Ascending aorta (tissue), 2 donors: ENCODE measurements around the gene ANKRD11. TPM values are rescaled to one million over a fixed set of nuclear protein-coding genes. Genes with fewer than 3 reads are reported as not detected.

Source experiments
- DNase-seq, 2 donors: peaks; one replicate each; pipeline ENCODE4 v3.0.0-alpha.2; 2019; ENCODE audit warnings: low spot score in 2 of 2
- H3K27ac ChIP-seq, 2 donors: fragments of 200-600 bp; sonication (generic); one replicate each; pipeline ENCODE4 v1.5.1; 2016 to 2017; ENCODE audit warnings: mild to moderate bottlenecking in 1 of 2
- H3K27me3 ChIP-seq: fragments of 200-600 bp; sonication (generic); one replicate; pipeline ENCODE4 v1.5.1; 2017
- H3K36me3 ChIP-seq, 2 donors: fragments of 200-600 bp; sonication (generic); one replicate each; pipeline ENCODE4 v1.5.1; 2016
- H3K4me1 ChIP-seq, 2 donors: fragments of 200-600 bp; sonication (generic); one replicate each; pipeline ENCODE4 v1.5.1; 2016 to 2017; ENCODE audit warnings: mild to moderate bottlenecking in 1 of 2
- H3K4me3 ChIP-seq, 2 donors: fragments of 200-600 bp; sonication (generic); one replicate each; pipeline ENCODE4 v1.5.1; 2016 to 2017; ENCODE audit warnings: mild to moderate bottlenecking in 1 of 2
- H3K9me3 ChIP-seq, 2 donors: fragments of 200-600 bp; sonication (generic); one replicate each; pipeline ENCODE4 v1.5.1; 2016
- intact Hi-C: fragments of 100-400 bp; cut with DNase I; formaldehyde crosslinking; loops from one replicate; pipeline ENCODE4 v1.15.1; 2023
- total RNA-seq: library from RNA; depleted of rRNA; stranded (reverse); fragments of >200 nt; gene quantifications from one replicate; pipeline ENCODE4 v1.1.0, GENCODE V29; 2016
- TF ChIP-seq, protein P1 (sequence below), 3 experiments: fragments of 200-600 bp in 2 of 3; fragments of 450-650 bp in 1 of 3; sonication (generic) in 2 of 3; IDR thresholded peaks; one replicate each; pipeline ENCODE4 v1.5.1; 2016 to 2019; ENCODE audit warnings: antibody characterized with exemption in 3 of 3, mild to moderate bottlenecking in 1 of 3, moderate library complexity in 1 of 3

ANKRD11 gene
- total RNA-seq, 1 donor from 2014 or later = 124 TPM

DNA sequence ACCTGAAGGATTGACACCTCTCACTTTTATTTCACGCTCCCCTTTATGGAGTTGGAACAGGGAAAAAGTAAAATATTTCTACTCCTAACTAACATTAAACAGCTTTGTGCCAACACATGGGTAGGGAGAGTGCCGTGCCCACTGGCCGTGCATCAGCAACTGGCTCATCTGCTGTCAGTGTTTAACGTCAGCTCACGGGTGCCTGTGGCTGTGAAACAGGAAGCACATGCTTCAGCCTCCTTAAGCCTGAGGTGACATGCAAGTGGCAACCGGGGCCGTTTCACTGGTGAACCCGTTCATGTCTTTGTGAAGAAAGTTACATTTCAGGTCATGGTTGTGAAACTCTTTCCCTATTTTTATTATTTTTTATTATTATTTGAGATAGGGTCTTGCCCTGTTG is 21.0 kb upstream of the ANKRD11 start:
- DNase-seq = no peak
- Histone ChIP-seq H3K9me3 (no peaks in the 10 kb centered on the region), H3K4me3 (no peak overlapping the region), H3K36me3 (peaks cover 49 to 56% of the 10 kb centered on the region in 2 donors), H3K4me1 (peaks cover 8 to 21% of the 10 kb centered on the region in 2 donors), H3K27ac (no peak overlapping the region), H3K27me3 (no peaks in the 10 kb centered on the region)
- TF ChIP-seq, protein P1, sequence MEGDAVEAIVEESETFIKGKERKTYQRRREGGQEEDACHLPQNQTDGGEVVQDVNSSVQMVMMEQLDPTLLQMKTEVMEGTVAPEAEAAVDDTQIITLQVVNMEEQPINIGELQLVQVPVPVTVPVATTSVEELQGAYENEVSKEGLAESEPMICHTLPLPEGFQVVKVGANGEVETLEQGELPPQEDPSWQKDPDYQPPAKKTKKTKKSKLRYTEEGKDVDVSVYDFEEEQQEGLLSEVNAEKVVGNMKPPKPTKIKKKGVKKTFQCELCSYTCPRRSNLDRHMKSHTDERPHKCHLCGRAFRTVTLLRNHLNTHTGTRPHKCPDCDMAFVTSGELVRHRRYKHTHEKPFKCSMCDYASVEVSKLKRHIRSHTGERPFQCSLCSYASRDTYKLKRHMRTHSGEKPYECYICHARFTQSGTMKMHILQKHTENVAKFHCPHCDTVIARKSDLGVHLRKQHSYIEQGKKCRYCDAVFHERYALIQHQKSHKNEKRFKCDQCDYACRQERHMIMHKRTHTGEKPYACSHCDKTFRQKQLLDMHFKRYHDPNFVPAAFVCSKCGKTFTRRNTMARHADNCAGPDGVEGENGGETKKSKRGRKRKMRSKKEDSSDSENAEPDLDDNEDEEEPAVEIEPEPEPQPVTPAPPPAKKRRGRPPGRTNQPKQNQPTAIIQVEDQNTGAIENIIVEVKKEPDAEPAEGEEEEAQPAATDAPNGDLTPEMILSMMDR (IDR thresholded peaks at IDR 0.05) = no peak
- intact Hi-C loops = no loop called here

DNA sequence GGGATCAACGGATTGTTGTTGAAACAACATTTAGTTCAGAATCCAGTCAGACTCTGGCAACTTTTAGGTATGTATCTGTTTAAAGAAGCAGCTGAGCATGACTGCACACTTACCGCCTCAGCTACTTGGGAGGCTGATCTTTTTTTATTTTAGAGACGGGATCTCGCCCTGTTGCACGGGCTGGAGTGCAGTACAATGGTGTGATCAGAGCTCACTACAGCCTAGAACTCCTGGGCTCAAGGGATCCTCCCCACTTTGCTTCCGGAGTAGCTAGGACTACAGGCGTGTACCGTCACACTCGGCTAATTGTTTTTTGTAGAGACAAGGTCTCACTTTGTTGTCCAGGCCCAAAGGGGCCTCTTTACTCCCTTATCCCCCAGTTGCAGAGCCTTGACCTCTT is 20.2 kb upstream of the ANKRD11 start:
- H3K4me1 ChIP-seq = peaks cover 8 to 21% of the 10 kb centered on the region in 2 donors
- H3K27ac ChIP-seq = no peak overlapping the region
- no peak for DNase-seq
- no peaks in the 10 kb centered on the region for H3K27me3 ChIP-seq
- peaks cover 41 to 48% of the 10 kb centered on the region in 2 donors for H3K36me3 ChIP-seq
- intact Hi-C loops = no loop called here
- H3K4me3 ChIP-seq = no peak overlapping the region
- TF ChIP-seq, protein P1 (IDR thresholded peaks at IDR 0.05) = no peak
- no peaks in the 10 kb centered on the region for H3K9me3 ChIP-seq

DNA sequence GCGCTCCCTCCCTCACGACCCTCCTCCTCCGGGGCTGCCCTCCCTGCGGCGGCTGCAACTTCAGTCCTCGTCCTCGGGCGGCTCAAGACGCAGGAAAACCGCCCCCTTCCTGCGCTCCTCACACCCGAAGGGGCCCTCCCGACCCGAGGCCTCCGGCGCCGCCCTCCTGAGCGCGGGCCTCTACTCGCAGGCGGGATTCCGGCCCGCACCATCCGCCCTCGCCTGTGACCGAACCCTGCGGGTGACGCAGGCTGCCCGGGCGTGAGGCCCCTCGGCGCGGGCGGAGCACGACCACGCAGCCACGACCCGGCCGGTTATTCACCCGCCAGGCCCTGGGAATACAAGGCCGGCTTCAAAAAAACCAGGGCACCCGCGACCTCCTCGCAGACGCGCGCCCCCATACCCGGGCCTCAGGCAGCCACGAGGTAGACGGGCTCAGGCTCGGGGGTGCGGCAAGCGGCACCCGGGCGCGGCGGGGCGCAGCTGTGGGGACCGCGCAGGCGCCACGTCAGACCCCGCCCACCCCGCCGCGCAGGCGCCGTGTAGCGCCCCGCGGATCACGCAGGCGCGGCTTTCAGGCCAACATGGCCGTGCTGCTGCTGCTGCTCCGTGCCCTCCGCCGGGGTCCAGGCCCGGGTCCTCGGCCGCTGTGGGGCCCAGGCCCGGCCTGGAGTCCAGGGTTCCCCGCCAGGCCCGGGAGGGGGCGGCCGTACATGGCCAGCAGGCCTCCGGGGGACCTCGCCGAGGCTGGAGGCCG is 17.7 kb upstream of the ANKRD11 start, which contains the start of gene SPG7:
TSS of gene SPG7 (plus strand) at position 570 of the 757 bp plus-strand sequence. CDS start at position 585, 15 bp downstream.
- H3K27ac ChIP-seq = peak within 1 kb of the TSS; percentile 94 to 96
- peak; percentile 19 to 87 for DNase-seq
- intact Hi-C loops = loop anchor here (1.0 to 5.0 kb wide), 5 partner anchors 18 to 266 kb away; partner anchors contain the start of genes ANKRD11, CHMP1A and SPATA33
- H3K9me3 ChIP-seq = no peaks in the 10 kb centered on the region
- peaks cover 8 to 24% of the 10 kb centered on the region in 2 donors for H3K4me1 ChIP-seq
- H3K4me3 ChIP-seq = peak within 1 kb of the TSS; percentile 66 to 97
- no peaks in the 10 kb centered on the region for H3K27me3 ChIP-seq
- TF ChIP-seq, protein P1 (IDR thresholded peaks at IDR 0.05) = no peak
- peaks cover 23 to 26% of the 10 kb centered on the region in 2 donors for H3K36me3 ChIP-seq

DNA sequence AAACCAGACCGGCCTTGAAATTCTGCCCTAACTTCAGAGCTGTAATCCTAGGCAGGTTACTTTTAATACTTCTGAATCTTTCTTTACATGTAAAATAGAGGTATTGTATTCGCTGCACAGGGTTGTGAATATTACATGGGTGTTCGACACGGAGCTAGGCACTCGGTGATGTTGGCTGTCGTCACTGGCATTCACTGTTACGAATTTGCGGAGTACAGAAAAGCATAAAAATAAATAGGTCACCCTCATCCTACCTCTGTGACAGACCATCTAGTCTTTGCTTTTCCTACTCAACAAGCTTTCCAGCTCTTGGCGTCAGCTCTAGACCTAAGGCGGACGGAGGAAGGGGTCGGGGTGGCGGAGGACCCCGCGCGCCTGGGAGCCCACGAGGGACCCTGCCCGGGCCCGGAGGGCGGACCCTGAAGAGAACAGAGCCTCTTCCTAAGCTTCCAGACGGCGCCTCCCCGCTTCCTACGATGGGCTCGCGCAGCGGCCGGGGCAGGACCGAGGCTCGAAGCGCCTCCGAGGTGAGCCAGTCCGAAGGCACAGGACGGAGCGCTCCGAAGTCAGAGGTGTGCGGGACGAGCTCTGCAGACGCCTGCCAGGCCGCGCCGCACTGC is 17.0 kb upstream of the ANKRD11 start:
- Histone ChIP-seq H3K27ac (peak overlapping the region; percentile 94 to 96), H3K27me3 (no peaks in the 10 kb centered on the region), H3K4me1 (peaks cover 8 to 24% of the 10 kb centered on the region in 2 donors), H3K36me3 (peaks cover 20 to 21% of the 10 kb centered on the region in 2 donors), H3K9me3 (no peaks in the 10 kb centered on the region), H3K4me3 (peak overlapping the region; percentile 66 to 97)
- DNase-seq = no peak
- intact Hi-C loops = loop anchor here (5.0 kb wide), 4 partner anchors 50 to 265 kb away; partner anchors contain the start of genes CHMP1A and SPATA33
- TF ChIP-seq, protein P1 (IDR thresholded peaks at IDR 0.05) = no peak

DNA sequence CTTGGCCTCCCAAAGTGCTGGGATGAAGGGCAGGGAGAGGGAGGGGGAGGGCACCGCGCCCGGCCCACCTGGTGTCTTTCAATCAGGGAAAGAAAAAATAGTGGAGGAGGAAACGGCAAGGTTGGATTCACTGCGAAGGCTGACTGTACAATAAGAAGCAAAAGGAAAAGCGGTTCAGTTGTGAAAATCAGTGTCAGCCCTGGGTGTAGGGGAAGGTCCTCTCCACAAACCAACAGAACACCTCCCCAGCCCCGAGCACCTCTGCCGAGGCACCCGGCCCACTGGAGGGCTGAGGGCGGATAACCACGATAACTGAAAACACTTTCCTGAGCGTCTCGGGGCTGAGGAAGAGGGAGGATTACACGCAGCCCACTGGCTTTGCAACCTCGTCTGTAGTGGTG is 16.4 kb upstream of the ANKRD11 start:
- no peaks in the 10 kb centered on the region for H3K27me3 ChIP-seq
- peaks cover 15 to 16% of the 10 kb centered on the region in 2 donors for H3K36me3 ChIP-seq
- peak overlapping the region; percentile 66 to 97 for H3K4me3 ChIP-seq
- peak overlapping the region; percentile 94 to 96 for H3K27ac ChIP-seq
- H3K9me3 ChIP-seq = no peaks in the 10 kb centered on the region
- intact Hi-C loops = loop anchor here (5.0 kb wide), 4 partner anchors 51 to 264 kb away; partner anchors contain the start of genes CHMP1A and SPATA33
- TF ChIP-seq, protein P1 (IDR thresholded peaks at IDR 0.05) = no peak
- H3K4me1 ChIP-seq = peaks cover 8 to 24% of the 10 kb centered on the region in 2 donors
- DNase-seq = no peak
